Cardiac fibroblast (primary cell): ENCODE measurements around the gene GOLT1B.
A peak's percentile ranks its signal among the peaks of the same experiment; 100 is the strongest.

ENCODE experiments used
- DNase-seq, 2 donors: peaks; one replicate each; pipeline versions ENCODE4 v3.0.0 to v3.0.0-alpha.2; 2010; ENCODE audit warnings: low read depth in 2 of 2
- H3K4me3 ChIP-seq, 2 donors: replicated peaks in 1 of 2; 1 replicate in 1 of 2; 2 replicates in 1 of 2; pipeline ENCODE4 v1.5.1; 2011; ENCODE audit warnings: low read depth in 2 of 2, low read length in 2 of 2, mild to moderate bottlenecking in 2 of 2, moderate library complexity in 1 of 2
- CTCF ChIP-seq: IDR thresholded peaks from one replicate; pipeline ENCODE4 v1.5.1; 2011; ENCODE audit warnings: low read depth, mild to moderate bottlenecking, low read length, inconsistent platforms

GOLT1B gene

DNA sequence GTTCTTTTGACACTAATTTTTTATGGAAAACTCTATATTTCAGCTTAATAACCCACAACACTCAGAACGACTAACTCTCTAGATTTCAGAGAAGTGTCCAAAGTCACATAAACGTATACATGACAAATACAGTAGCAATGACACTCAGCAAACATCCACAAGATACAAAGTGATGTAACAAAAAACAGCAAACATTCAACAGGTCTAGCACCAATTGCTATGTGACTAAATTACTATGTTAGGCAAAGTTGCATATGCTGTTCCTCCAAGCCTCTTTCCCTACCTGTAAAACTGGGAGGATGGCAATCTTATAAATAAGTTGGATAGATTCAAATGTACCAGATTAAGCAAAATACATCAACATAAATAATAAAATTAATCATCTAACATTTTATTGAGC lies 1.8 kb upstream of the GOLT1B start:
- DNase-seq, result no peak
- no peak for TF ChIP-seq CTCF
- peak overlapping the region in 1 of 2 donors; percentile 87 for H3K4me3 ChIP-seq

DNA sequence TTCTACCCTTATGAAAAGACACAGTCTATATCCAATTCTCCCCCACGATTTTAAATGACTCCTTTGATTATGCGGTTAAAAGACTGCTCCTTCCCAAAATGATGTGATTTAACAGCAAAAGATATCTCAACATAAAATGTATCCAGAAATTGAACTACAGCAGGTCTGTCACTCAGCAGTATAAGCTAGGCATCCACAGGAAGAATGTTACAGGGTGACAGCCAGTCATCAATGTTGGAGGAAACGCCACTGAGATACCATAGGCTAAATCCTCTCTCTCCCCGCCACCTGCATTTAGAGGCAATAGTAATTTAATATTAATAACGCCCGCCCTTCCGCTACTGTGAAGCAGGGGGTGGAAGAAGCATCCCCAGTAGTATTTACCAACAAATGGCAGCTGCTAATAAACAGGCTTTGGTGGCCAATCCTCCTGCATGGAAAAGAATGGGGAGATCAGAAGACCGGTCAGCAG lies 767 bp upstream of the GOLT1B start:
- DNase-seq, result no peak
- peak overlapping the region; percentile 87 to 99 for H3K4me3 ChIP-seq
- no peak for TF ChIP-seq CTCF

- H3K4me3 ChIP-seq, result peak overlapping the region; percentile 87 to 99
- TF ChIP-seq CTCF, result no peak
- DNase-seq, result peak; percentile 34 to 42
Measured at GRCh38 chr12:21502164-21502496, 541 bp downstream of the GOLT1B start.

DNA sequence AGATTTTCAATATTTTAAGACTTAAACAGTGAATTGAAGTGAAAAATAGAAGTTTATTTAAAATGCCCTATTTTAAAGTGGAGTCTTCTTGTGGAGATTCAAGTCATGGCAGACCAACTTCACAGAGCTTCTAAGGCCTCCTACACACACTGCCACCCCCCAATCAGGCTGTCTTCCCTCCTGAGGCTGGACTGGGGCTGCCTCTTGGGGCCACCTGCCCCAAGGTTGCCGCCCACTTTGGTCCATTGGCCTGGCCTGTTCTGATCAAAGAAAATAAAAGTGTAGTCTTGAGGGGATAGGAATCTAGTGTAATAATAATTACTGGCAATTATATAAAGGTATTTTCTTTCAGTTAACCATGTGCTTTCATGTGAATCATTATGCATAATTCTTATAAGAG lies 1.3 kb downstream of the GOLT1B start:
- no peak for TF ChIP-seq CTCF
- no peak for DNase-seq
- H3K4me3 ChIP-seq, result peak overlapping the region; percentile 87 to 99

DNA sequence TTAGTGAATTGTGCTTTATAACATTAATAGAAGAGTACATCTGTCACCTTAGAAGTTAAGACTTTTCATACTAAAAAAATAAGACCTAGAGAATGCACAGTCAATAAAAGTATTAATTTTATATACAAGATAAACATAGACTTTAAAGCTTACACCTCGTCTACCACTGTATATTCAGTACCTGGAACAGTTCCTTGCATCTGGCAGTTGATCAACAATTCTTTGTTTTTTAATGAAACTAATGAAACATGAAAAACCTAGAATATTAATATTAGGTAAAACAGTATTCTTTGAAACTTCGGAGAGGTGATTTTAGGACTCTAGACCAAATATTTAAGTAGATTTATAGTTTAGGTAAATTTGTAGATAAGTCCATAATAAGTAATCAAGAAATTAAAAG lies 4.3 kb downstream of the GOLT1B start:
- H3K4me3 ChIP-seq, result no peak overlapping the region
- no peak for TF ChIP-seq CTCF
- no peak for DNase-seq

DNA sequence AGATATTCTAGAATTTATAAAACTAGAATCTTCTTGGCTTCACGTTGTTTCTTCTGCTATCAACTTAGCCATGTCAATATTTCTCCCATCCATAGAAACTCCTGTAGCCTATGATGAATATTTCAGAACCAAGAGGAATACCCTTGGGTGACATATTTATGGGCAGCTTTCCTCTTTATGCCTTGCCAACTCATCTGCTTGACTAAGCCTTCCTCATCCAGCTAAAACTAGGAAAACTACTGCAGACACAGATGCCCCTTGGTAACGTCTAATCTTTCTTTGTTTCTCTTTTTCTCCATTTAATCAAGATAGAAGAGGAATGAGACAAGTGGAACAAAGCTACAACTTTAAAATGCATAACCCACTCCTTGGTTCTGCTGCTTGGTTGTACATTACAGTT lies 6.3 kb downstream of the GOLT1B start:
- H3K4me3 ChIP-seq, result no peak overlapping the region
- no peak for DNase-seq
- TF ChIP-seq CTCF, result no peak

DNA sequence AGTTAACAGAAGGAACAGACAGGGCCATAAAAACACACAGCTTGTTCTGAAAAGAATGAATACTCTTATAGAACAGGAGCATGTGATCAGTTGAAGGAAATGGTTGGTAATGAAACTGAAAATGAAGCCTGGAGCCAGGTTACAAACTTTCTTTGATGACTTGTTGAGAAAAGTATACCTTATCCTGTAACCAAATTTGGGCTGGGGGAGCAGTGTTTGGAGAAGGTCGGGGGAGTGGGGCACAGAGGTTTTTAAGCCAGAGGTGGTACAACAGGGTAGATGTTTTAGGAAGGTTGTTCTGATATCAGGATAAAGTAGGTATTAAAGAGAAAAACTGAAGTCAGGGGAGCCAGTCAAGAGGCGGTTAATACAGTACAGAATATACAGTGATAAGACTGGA lies 8.2 kb downstream of the GOLT1B start:
- no peak overlapping the region for H3K4me3 ChIP-seq
- DNase-seq, result no peak
- no peak for TF ChIP-seq CTCF
